Parathyroid adenoma (tissue), 2 donors: ENCODE measurements around the gene MARCKS.

Experiments
- H2AFZ ChIP-seq: fragments of 300-600 bp; sonication (generic); one replicate; pipeline ENCODE4 v1.7.0; 2017; ENCODE audit warnings: antibody characterized with exemption, mild to moderate bottlenecking
- H3K27ac ChIP-seq: fragments of 300-600 bp; sonication (generic); one replicate; pipeline ENCODE4 v1.7.0; 2017
- H3K27me3 ChIP-seq: fragments of 300-600 bp; sonication (generic); one replicate; pipeline ENCODE4 v1.7.0; 2017; ENCODE audit warnings: low read length; ENCODE audit not compliant: control insufficient read depth, insufficient read depth
- H3K36me3 ChIP-seq: fragments of 300-600 bp; sonication (generic); one replicate; pipeline ENCODE4 v1.7.0; 2017; ENCODE audit warnings: low read length; ENCODE audit not compliant: control insufficient read depth, insufficient read depth
- H3K4me1 ChIP-seq: fragments of 300-600 bp; sonication (generic); one replicate; pipeline ENCODE4 v1.7.0; 2017; ENCODE audit warnings: control low read depth
- H3K4me2 ChIP-seq: fragments of 300-600 bp; sonication (generic); one replicate; pipeline ENCODE4 v1.7.0; 2017; ENCODE audit warnings: low read length
- H3K4me3 ChIP-seq: fragments of 300-600 bp; sonication (generic); one replicate; pipeline ENCODE4 v1.7.0; 2017; ENCODE audit warnings: low read depth, low read length
- H3K79me2 ChIP-seq: fragments of 300-600 bp; sonication (generic); one replicate; pipeline ENCODE4 v1.7.0; 2017; ENCODE audit warnings: control low read depth
- H3K9ac ChIP-seq: fragments of 300-600 bp; sonication (generic); one replicate; pipeline ENCODE4 v1.7.0; 2017; ENCODE audit warnings: mild to moderate bottlenecking
- H3K9me3 ChIP-seq: fragments of 300-600 bp; sonication (generic); one replicate; pipeline ENCODE4 v1.7.0; 2017; ENCODE audit warnings: low read length; ENCODE audit not compliant: control insufficient read depth
- CTCF ChIP-seq: fragments of 300-600 bp; sonication (generic); IDR thresholded peaks from one replicate; pipeline ENCODE4 v1.7.0; 2017; ENCODE audit warnings: antibody characterized with exemption, mild to moderate bottlenecking
- donor health status: primary hyperparathyroidism.

Gene MARCKS

GRCh38 chr6:113819169-113819830, 37.8 kb upstream of the MARCKS start:
- H3K79me2 ChIP-seq = no peaks in the 10 kb centered on the region
- H2AFZ ChIP-seq = no peak overlapping the region
- no peaks in the 10 kb centered on the region for H3K36me3 ChIP-seq
- no peaks in the 10 kb centered on the region for H3K27me3 ChIP-seq
- no peak overlapping the region for H3K4me2 ChIP-seq
- H3K9me3 ChIP-seq = no peaks in the 10 kb centered on the region
- no peaks in the 10 kb centered on the region for H3K4me1 ChIP-seq
- no peak overlapping the region for H3K4me3 ChIP-seq
- H3K27ac ChIP-seq = no peak overlapping the region
- H3K9ac ChIP-seq = no peak overlapping the region
- no peak for TF ChIP-seq CTCF

DNA sequence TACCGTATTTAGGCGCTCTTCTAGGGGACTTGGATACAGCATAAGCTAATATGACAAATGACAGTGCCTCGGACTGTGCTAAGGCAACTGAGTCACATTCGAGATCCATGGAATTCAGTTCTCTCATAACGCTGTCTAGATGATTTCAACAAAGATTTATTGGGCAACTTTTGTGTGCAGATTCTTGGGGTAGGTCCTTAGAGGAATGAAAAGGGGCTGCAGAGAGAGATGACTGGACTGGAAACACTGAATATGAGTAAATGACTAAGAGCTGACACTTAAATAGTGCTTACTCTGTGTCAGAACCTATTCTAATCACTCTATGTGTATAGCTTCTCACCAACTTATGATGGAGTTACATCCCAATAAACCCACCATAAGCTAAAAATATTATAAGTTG, 36.4 kb upstream of the MARCKS start:
- Histone ChIP-seq H3K36me3 (no peaks in the 10 kb centered on the region), H3K9me3 (no peaks in the 10 kb centered on the region), H3K4me1 (no peaks in the 10 kb centered on the region), H3K4me2 (no peak overlapping the region), H3K79me2 (no peaks in the 10 kb centered on the region), H2AFZ (no peak overlapping the region), H3K27me3 (no peaks in the 10 kb centered on the region), H3K27ac (no peak overlapping the region), H3K9ac (no peak overlapping the region), H3K4me3 (no peak overlapping the region)
- TF ChIP-seq CTCF = no peak

GRCh38 chr6:113821445-113821844, 35.7 kb upstream of the MARCKS start:
- H3K4me1 ChIP-seq = no peaks in the 10 kb centered on the region
- no peaks in the 10 kb centered on the region for H3K27me3 ChIP-seq
- H3K36me3 ChIP-seq = no peaks in the 10 kb centered on the region
- H3K4me2 ChIP-seq = no peak overlapping the region
- no peak for TF ChIP-seq CTCF
- no peak overlapping the region for H2AFZ ChIP-seq
- H3K79me2 ChIP-seq = no peaks in the 10 kb centered on the region
- H3K9me3 ChIP-seq = no peaks in the 10 kb centered on the region
- no peak overlapping the region for H3K9ac ChIP-seq
- H3K27ac ChIP-seq = no peak overlapping the region
- H3K4me3 ChIP-seq = no peak overlapping the region

DNA sequence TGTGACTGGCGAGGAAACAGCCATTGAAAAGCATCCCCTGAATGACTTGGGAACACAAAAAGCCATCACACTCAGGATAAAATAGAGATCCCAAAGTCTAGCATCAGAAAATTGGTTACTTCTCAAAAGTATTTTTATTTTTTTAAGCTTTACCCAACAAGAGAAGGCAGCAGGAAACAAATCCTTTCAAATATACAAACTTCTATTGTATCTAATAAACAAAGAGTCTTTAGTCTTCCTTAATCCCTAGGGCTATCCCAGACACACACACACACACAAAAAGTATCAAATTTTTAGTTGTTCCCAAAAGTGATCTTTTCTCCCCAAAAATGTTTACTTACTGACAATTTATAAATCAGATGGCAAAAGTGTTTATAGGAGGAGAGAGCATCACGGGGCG, 33.2 kb upstream of the MARCKS start:
- no peak overlapping the region for H3K9ac ChIP-seq
- H3K36me3 ChIP-seq = no peaks in the 10 kb centered on the region

More for the DNA sequence above, 33.2 kb upstream of the MARCKS start:
- H3K9me3 ChIP-seq = no peaks in the 10 kb centered on the region
- H3K4me3 ChIP-seq = no peak overlapping the region
- no peaks in the 10 kb centered on the region for H3K4me1 ChIP-seq
- no peak overlapping the region for H3K27ac ChIP-seq
- no peaks in the 10 kb centered on the region for H3K27me3 ChIP-seq
- H3K79me2 ChIP-seq = no peaks in the 10 kb centered on the region
- no peak overlapping the region for H2AFZ ChIP-seq
- no peak for TF ChIP-seq CTCF
- no peak overlapping the region for H3K4me2 ChIP-seq
